ENCODE results near the gene PARVB. TPM values are rescaled to one million over a fixed set of nuclear protein-coding genes. Genes with fewer than 3 reads are reported as not detected.

Gene PARVB
- total RNA-seq, 2 donors from 2014 or later: 43.8 to 86.5 TPM

DNA sequence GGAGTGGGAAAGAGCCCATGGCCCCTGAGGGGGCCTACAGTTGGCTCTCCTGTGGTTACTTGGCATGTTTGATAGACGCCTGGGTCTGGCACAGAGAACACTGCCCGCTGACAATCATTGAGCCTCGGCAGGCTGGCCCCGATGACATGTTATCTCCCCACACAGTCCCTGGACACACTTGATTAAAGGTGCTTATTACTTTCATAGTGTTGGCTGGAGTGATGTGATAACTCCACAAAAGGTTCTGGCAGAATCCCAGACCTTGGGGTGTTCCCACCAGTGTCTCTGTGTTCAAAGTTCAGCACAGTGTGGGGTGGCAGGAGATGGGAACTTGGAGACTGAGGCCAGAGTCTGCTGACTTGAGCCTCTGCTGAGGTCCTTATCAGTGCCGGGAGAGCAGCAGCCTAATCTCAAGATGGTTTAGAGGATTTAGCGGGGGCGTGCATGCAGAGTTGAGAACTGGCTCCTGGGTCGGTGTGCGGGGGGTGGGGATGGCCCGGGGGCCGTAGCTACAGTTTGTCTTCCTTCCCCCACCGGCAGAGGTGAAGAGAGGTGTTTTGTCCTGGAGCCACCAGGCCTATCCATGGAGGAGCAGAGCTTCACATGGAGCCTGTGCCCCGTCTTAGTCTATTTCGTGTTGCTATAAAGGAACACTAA, 22.5 kb downstream of the PARVB start:
- H3K4me3 ChIP-seq: no peak overlapping the region
- peak overlapping the region; percentile 46 to 71 for H3K27ac ChIP-seq
- TF ChIP-seq, protein P1, sequence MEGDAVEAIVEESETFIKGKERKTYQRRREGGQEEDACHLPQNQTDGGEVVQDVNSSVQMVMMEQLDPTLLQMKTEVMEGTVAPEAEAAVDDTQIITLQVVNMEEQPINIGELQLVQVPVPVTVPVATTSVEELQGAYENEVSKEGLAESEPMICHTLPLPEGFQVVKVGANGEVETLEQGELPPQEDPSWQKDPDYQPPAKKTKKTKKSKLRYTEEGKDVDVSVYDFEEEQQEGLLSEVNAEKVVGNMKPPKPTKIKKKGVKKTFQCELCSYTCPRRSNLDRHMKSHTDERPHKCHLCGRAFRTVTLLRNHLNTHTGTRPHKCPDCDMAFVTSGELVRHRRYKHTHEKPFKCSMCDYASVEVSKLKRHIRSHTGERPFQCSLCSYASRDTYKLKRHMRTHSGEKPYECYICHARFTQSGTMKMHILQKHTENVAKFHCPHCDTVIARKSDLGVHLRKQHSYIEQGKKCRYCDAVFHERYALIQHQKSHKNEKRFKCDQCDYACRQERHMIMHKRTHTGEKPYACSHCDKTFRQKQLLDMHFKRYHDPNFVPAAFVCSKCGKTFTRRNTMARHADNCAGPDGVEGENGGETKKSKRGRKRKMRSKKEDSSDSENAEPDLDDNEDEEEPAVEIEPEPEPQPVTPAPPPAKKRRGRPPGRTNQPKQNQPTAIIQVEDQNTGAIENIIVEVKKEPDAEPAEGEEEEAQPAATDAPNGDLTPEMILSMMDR (IDR thresholded peaks at IDR 0.05): no peak
- H3K4me1 ChIP-seq: peaks cover 0 to 63% of the 10 kb centered on the region in 2 donors
- DNase-seq (ENCODE audit: low spot score): no peak
- no peaks in the 10 kb centered on the region for H3K9me3 ChIP-seq
- no peaks in the 10 kb centered on the region for H3K27me3 ChIP-seq
- H3K36me3 ChIP-seq: no peaks in the 10 kb centered on the region

DNA sequence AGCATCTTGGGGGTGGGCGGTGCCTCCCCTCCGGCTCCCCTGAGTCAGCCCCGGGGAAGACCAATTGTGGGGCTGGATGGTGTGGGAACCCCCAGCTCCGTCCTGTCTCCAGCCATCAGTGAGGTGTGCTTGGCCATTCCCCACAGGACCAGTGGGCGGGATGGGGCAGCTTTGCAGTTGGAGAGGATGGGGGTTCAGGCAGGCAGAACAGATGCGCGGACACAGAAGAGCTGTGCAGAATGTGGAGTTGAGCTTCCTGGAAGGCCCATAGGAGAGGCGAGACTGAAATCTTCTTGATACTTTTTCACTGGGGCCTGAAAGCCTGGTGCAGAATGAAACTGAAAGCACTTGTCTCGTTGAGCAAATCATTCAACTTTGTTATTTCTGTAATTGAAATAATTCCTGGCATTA, 23.8 kb downstream of the PARVB start:
- peaks cover 0 to 62% of the 10 kb centered on the region in 2 donors for H3K4me1 ChIP-seq

DNA sequence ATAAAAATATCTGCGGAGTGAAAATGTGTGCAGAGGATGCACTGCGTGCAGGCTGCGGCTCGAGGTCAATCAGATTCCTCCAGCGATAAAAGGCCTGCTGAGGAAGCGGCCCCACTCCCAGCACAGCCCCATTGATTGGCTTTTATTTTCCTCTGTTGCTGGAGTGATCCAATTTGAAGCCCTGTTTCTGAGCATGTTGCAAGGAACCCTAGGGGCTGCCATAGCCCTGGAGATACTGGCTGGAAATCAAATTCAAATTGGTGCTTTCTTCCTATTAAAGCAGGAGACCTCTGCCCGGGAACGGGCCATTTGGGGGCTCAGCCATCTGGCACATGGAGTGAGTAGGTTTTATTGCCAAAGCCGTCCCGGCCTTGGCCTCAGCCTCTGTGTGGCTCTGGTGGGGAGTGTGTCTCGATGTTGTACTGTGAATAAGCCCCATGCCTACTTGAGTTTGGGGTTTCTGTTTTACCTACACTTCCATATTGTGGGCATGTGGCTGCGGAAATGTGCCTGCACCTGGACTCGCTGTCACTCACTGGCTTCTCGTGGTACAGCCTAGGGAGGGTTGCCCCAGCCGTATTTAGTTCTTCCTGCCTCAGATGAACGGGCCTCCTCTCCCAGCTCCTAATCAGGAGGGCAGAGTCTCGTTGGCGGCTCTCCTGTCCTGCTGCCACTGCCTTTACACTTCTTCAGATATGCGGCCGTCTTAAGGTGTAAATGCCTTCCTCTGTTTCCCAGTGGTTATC, 25.6 kb downstream of the PARVB start:
- H3K9me3 ChIP-seq: no peaks in the 10 kb centered on the region
- no peak for DNase-seq (ENCODE audit: low spot score)
- peak overlapping the region in 1 of 2 donors; percentile 26 for H3K27ac ChIP-seq
- no peak overlapping the region for H3K4me3 ChIP-seq
- H3K4me1 ChIP-seq: peaks cover 0 to 65% of the 10 kb centered on the region in 2 donors
- no peaks in the 10 kb centered on the region for H3K27me3 ChIP-seq
- TF ChIP-seq, protein P1 (IDR thresholded peaks at IDR 0.05): no peak
- H3K36me3 ChIP-seq: no peaks in the 10 kb centered on the region

More for the DNA sequence above, 23.8 kb downstream of the PARVB start:
- TF ChIP-seq, protein P1 (IDR thresholded peaks at IDR 0.05): no peak
- Histone ChIP-seq H3K27me3 (no peaks in the 10 kb centered on the region), H3K4me3 (no peak overlapping the region), H3K9me3 (no peaks in the 10 kb centered on the region), H3K36me3 (no peaks in the 10 kb centered on the region), H3K27ac (peak overlapping the region in 1 of 2 donors; percentile 71)
- DNase-seq (ENCODE audit: low spot score): no peak

DNA sequence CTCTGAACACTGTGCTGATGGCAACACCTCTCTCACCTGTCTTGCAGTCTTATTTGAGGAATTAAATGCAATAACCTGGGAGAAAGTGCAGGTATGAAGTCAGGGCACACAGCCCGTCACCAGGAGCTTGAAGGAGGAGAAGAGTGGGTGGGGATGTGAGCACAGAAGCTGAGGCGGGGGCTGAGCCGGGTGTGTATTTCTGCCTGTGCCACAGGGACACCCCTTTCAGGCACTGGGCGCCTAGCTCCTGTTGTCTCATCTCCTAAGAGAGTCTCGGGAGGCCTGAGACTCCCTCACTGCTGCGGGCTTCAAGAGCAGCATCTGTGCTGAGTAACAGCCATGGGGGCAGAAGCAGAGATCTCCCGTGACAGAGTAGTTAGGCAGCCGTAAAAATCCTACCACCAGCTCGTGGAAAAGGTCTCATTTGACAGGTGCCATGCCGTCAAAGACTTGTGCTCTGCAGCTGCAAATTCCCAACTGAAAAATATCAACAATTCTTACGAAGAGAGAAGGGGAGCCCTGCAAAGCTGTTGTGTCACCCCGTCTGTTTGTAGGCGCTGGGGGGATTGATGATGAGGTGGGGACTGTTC, 26.8 kb downstream of the PARVB start:
- H3K36me3 ChIP-seq: no peaks in the 10 kb centered on the region
- no peaks in the 10 kb centered on the region for H3K9me3 ChIP-seq
- no peak overlapping the region for H3K27ac ChIP-seq
- no peak overlapping the region for H3K4me3 ChIP-seq
- no peaks in the 10 kb centered on the region for H3K27me3 ChIP-seq
- DNase-seq (ENCODE audit: low spot score): no peak
- peaks cover 0 to 62% of the 10 kb centered on the region in 2 donors for H3K4me1 ChIP-seq
- TF ChIP-seq, protein P1 (IDR thresholded peaks at IDR 0.05): no peak

DNA sequence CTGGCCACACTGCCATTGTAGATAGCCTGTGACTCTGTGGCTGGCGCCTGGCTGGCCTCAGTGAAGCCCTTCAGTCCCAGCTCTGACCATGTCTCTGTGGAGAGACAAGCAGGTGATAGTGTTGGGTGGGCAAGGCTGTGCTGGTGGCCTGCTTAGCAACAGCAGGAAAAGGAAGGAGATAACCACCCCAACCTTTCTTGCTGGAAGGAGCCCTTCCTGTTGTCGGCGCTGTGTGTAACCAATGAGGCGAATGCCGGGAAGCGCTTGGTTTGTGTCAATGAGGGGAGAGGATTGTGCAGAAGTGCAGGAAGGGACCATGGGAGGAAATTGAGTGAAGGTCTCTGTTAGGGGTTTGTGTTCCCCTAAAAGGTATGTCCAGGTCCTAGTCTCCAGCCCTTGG, 27.3 kb downstream of the PARVB start:
- Histone ChIP-seq H3K4me3 (no peak overlapping the region), H3K27ac (no peak overlapping the region), H3K4me1 (peaks cover 0 to 57% of the 10 kb centered on the region in 2 donors), H3K9me3 (no peaks in the 10 kb centered on the region), H3K36me3 (no peaks in the 10 kb centered on the region), H3K27me3 (no peaks in the 10 kb centered on the region)
- TF ChIP-seq, protein P1 (IDR thresholded peaks at IDR 0.05): no peak
- DNase-seq (ENCODE audit: low spot score): no peak

All from right atrium auricular region (tissue), 2 donors.